Liver (tissue), 9 donors: Measurements from ENCODE around the gene PRR16. TPM values are rescaled to one million over a fixed set of nuclear protein-coding genes. Genes with fewer than 3 reads are reported as not detected.

Experiments used
- DNase-seq: peaks from one replicate; pipeline ENCODE4 v3.0.0-alpha.2; 2017; ENCODE audit warnings: low spot score
- H3K27ac ChIP-seq, 2 donors: one replicate each; pipeline ENCODE4 v1.7.0; 2013; ENCODE audit warnings: inconsistent platforms in 2 of 2, low read length in 2 of 2, control low read depth in 1 of 2, low read depth in 1 of 2, mild to moderate bottlenecking in 1 of 2
- H3K27me3 ChIP-seq, 4 donors: one replicate each; pipeline versions ENCODE4 v1.6.1 to v1.7.0; 2013; ENCODE audit warnings: low read length in 3 of 4, inconsistent platforms in 1 of 4, mild to moderate bottlenecking in 1 of 4, moderate library complexity in 1 of 4; ENCODE audit not compliant: control insufficient read depth in 4 of 4, insufficient read depth in 4 of 4
- H3K36me3 ChIP-seq, 4 donors: one replicate each; pipeline versions ENCODE4 v1.6.1 to v1.7.0; 2013; ENCODE audit warnings: low read length in 3 of 4, mild to moderate bottlenecking in 3 of 4, low read depth in 1 of 4, moderate library complexity in 1 of 4; ENCODE audit not compliant: control insufficient read depth in 4 of 4, insufficient read depth in 3 of 4
- H3K4me1 ChIP-seq, 4 donors: one replicate each; pipeline versions ENCODE4 v1.6.1 to v1.7.0; 2013; ENCODE audit warnings: low read length in 3 of 4, mild to moderate bottlenecking in 3 of 4, moderate library complexity in 1 of 4; ENCODE audit not compliant: control insufficient read depth in 4 of 4, insufficient read depth in 4 of 4
- H3K4me3 ChIP-seq, 3 donors: one replicate each; pipeline versions ENCODE4 v1.6.1 to v1.7.0; 2013; ENCODE audit warnings: low read length in 3 of 3, control low read depth in 1 of 3, low read depth in 1 of 3, mild to moderate bottlenecking in 1 of 3
- H3K9ac ChIP-seq, 2 donors: one replicate each; pipeline ENCODE4 v1.7.0; 2013; ENCODE audit warnings: low read length in 2 of 2, mild to moderate bottlenecking in 2 of 2, moderate library complexity in 2 of 2, control low read depth in 1 of 2, low read depth in 1 of 2
- H3K9me3 ChIP-seq, 4 donors: one replicate each; pipeline versions ENCODE4 v1.6.1 to v1.7.0; 2013; ENCODE audit warnings: low read length in 3 of 4; ENCODE audit not compliant: control insufficient read depth in 4 of 4
- EGR1 ChIP-seq, 2 donors: IDR thresholded peaks; 2 replicates each; pipeline ENCODE4 v1.6.1; 2016 to 2018; ENCODE audit warnings: antibody characterized with exemption in 2 of 2, low read depth in 2 of 2
- FOXA1 ChIP-seq: IDR thresholded peaks from 2 replicates; pipeline ENCODE4 v1.6.1; 2016; ENCODE audit warnings: antibody characterized with exemption
- FOXA2 ChIP-seq: IDR thresholded peaks from 2 replicates; pipeline ENCODE4 v1.6.1; 2016; ENCODE audit warnings: antibody characterized with exemption
- GABPA ChIP-seq, 2 donors: IDR thresholded peaks in 1 of 2; conservative IDR thresholded peaks in 1 of 2; 2 replicates each; pipeline ENCODE4 v1.6.1; 2016; ENCODE audit warnings: antibody characterized with exemption in 2 of 2, mild to moderate bottlenecking in 1 of 2, moderate library complexity in 1 of 2
- HNF4A ChIP-seq, 2 donors: conservative IDR thresholded peaks; 2 replicates each; pipeline ENCODE4 v1.6.1; 2016; ENCODE audit warnings: antibody characterized with exemption in 2 of 2, mild to moderate bottlenecking in 2 of 2
- HNF4G ChIP-seq: IDR thresholded peaks from 2 replicates; pipeline ENCODE4 v1.6.1; 2016; ENCODE audit warnings: antibody characterized with exemption
- MAX ChIP-seq: IDR thresholded peaks from 2 replicates; pipeline ENCODE4 v1.6.1; 2016; ENCODE audit warnings: antibody characterized with exemption
- NR2F2 ChIP-seq: IDR thresholded peaks from 2 replicates; pipeline ENCODE4 v1.6.1; 2016; ENCODE audit warnings: antibody characterized with exemption
- RAD21 ChIP-seq, 2 donors: IDR thresholded peaks; 2 replicates each; pipeline ENCODE4 v1.6.1; 2016; ENCODE audit warnings: antibody characterized with exemption in 2 of 2, mild to moderate bottlenecking in 2 of 2
- REST ChIP-seq: IDR thresholded peaks from 2 replicates; pipeline ENCODE4 v1.6.1; 2016; ENCODE audit warnings: antibody characterized with exemption, mild to moderate bottlenecking
- RXRA ChIP-seq, 2 donors: IDR thresholded peaks; 2 replicates each; pipeline ENCODE4 v1.6.1; 2017 to 2018; ENCODE audit warnings: antibody characterized with exemption in 2 of 2, mild to moderate bottlenecking in 1 of 2
- SP1 ChIP-seq: IDR thresholded peaks from 2 replicates; pipeline ENCODE4 v1.6.1; 2018; ENCODE audit warnings: antibody characterized with exemption, mild to moderate bottlenecking
- YY1 ChIP-seq: IDR thresholded peaks from 2 replicates; pipeline ENCODE4 v1.6.1; 2016; ENCODE audit warnings: antibody characterized with exemption, mild to moderate bottlenecking
- WGBS: extraction: QIAGEN DNeasy Blood & Tissue Kit; methylation state at CpG from one replicate; pipeline ENCODE4 v1.1.7; 2013; 5-methylcytosine and 5-hydroxymethylcytosine counted together
- polyA plus RNA-seq, 2 donors: library from polyadenylated mRNA; stranded (reverse) in 1 of 2; unstranded in 1 of 2; fragments of 200-250 nt in 1 of 2; fragments of >200 nt in 1 of 2; fragmentation: Nextera tagmentation in 1 of 2; extraction: Ambion mirVana in 1 of 2; gene quantifications; one replicate each; pipeline versions ENCODE4 v1.2.1 to v1.2.3, GENCODE V29; 2013 to 2015
- total RNA-seq, 2 donors: library from RNA; depleted of rRNA; stranded (reverse); fragments of >200 nt; gene quantifications; one replicate each; pipeline ENCODE4 v1.2.3, GENCODE V29; 2014
- TF ChIP-seq, protein P1 (sequence below): IDR thresholded peaks from 2 replicates; pipeline ENCODE4 v1.6.1; 2016; ENCODE audit warnings: antibody characterized with exemption
- TF ChIP-seq, protein P2 (sequence below): fragments of 150-350 bp; IDR thresholded peaks from 2 replicates; pipeline ENCODE4 v1.5.1; 2017; ENCODE audit warnings: improper control_type of control experiment, low read depth, low read length; ENCODE audit not compliant: missing input control
- TF ChIP-seq, protein P3 (sequence below): IDR thresholded peaks from 2 replicates; pipeline ENCODE4 v1.6.1; 2016; ENCODE audit warnings: antibody characterized with exemption
- donor health status: healthy.
- donor health status: healthy.
- donor health status: healthy.
- donor health status: healthy.
- donor health status: healthy.

PRR16 gene
- total and polyA plus RNA-seq, 4 donors: 0.14 to 0.42 (median 0.21) TPM

- 92% methylated on average over 2 of the region's 2 CpGs for WGBS
- no peaks in the 10 kb centered on the region for H3K9me3 ChIP-seq
- H3K36me3 ChIP-seq: no peaks in the 10 kb centered on the region
- no peaks in the 10 kb centered on the region for H3K4me1 ChIP-seq
- H3K4me3 ChIP-seq: no peak overlapping the region
- H3K9ac ChIP-seq: no peak overlapping the region
- peaks cover 0 to 8% (median 0%) of the 10 kb centered on the region in 4 donors for H3K27me3 ChIP-seq
- TF ChIP-seq, protein P1, sequence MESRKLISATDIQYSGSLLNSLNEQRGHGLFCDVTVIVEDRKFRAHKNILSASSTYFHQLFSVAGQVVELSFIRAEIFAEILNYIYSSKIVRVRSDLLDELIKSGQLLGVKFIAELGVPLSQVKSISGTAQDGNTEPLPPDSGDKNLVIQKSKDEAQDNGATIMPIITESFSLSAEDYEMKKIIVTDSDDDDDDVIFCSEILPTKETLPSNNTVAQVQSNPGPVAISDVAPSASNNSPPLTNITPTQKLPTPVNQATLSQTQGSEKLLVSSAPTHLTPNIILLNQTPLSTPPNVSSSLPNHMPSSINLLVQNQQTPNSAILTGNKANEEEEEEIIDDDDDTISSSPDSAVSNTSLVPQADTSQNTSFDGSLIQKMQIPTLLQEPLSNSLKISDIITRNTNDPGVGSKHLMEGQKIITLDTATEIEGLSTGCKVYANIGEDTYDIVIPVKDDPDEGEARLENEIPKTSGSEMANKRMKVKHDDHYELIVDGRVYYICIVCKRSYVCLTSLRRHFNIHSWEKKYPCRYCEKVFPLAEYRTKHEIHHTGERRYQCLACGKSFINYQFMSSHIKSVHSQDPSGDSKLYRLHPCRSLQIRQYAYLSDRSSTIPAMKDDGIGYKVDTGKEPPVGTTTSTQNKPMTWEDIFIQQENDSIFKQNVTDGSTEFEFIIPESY: no peak
- no peak for TF ChIP-seq SP1
- no peak for TF ChIP-seq NR2F2
- TF ChIP-seq FOXA2: no peak
- TF ChIP-seq, protein P2, sequence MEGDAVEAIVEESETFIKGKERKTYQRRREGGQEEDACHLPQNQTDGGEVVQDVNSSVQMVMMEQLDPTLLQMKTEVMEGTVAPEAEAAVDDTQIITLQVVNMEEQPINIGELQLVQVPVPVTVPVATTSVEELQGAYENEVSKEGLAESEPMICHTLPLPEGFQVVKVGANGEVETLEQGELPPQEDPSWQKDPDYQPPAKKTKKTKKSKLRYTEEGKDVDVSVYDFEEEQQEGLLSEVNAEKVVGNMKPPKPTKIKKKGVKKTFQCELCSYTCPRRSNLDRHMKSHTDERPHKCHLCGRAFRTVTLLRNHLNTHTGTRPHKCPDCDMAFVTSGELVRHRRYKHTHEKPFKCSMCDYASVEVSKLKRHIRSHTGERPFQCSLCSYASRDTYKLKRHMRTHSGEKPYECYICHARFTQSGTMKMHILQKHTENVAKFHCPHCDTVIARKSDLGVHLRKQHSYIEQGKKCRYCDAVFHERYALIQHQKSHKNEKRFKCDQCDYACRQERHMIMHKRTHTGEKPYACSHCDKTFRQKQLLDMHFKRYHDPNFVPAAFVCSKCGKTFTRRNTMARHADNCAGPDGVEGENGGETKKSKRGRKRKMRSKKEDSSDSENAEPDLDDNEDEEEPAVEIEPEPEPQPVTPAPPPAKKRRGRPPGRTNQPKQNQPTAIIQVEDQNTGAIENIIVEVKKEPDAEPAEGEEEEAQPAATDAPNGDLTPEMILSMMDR: no peak
- TF ChIP-seq YY1: no peak
- no peak for TF ChIP-seq RAD21 (IDR thresholded peaks at IDR 0.05)
- TF ChIP-seq, protein P3, sequence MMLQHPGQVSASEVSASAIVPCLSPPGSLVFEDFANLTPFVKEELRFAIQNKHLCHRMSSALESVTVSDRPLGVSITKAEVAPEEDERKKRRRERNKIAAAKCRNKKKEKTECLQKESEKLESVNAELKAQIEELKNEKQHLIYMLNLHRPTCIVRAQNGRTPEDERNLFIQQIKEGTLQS: no peak
- no peak for TF ChIP-seq REST
- TF ChIP-seq MAX: no peak
- no peak for TF ChIP-seq EGR1 (IDR thresholded peaks at IDR 0.05; ENCODE audit: low read depth in 2 of 2)
- no peak for TF ChIP-seq HNF4G
- no peak for TF ChIP-seq GABPA (IDR thresholded peaks at IDR 0.05 in 1 of 2, conservative IDR thresholded peaks at IDR 0.05 in 1 of 2)
- no peak for TF ChIP-seq FOXA1
- no peak for TF ChIP-seq RXRA (IDR thresholded peaks at IDR 0.05)
- TF ChIP-seq HNF4A (conservative IDR thresholded peaks at IDR 0.05): no peak
- no peak for DNase-seq
- H3K27ac ChIP-seq: no peak overlapping the region
Observed at GRCh38 chr5:120544043-120544442, 79.9 kb downstream of the PRR16 start.

DNA sequence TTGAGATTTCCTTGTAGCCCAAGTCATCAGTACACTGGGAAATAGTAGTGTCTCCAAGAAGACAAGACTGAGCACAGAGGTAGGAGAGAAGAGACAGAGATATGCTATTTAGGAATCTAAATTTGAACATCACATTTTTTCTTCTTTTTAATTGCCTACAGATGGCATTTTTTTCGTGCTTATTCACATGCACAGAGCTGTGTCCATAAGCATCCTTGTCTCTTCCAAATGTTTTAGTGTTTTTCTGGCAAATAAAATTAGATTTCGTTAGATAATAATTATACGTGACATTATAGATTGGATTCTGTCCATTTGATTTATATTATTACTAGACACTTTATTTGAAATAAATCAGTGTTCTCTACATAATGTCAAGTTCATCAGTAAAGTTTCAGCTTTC is 80.9 kb downstream of the PRR16 start:
- DNase-seq: no peak
- Histone ChIP-seq H3K9me3 (no peaks in the 10 kb centered on the region), H3K4me1 (no peaks in the 10 kb centered on the region), H3K36me3 (no peaks in the 10 kb centered on the region), H3K27me3 (peaks cover 0 to 8% (median 0%) of the 10 kb centered on the region in 4 donors), H3K4me3 (no peak overlapping the region), H3K9ac (no peak overlapping the region), H3K27ac (no peak overlapping the region)
- no peak for TF ChIP-seq RXRA (IDR thresholded peaks at IDR 0.05)
- TF ChIP-seq SP1: no peak
- TF ChIP-seq RAD21 (IDR thresholded peaks at IDR 0.05): no peak
- TF ChIP-seq, protein P1: no peak
- TF ChIP-seq, protein P3: no peak
- no peak for TF ChIP-seq MAX
- WGBS: 67% methylated on average over 3 of the region's 3 CpGs
